Lung microvascular endothelial cell (primary cell): ENCODE results near the gene SSTR3. TPM values are rescaled to one million over a fixed set of nuclear protein-coding genes. Genes with fewer than 3 reads are reported as not detected.
A peak's percentile ranks its signal among the peaks of the same experiment; 100 is the strongest.

ENCODE experiments used
- DNase-seq, 2 donors: peaks; one replicate each; pipeline versions ENCODE4 v3.0.0 to v3.0.0-alpha.2; 2010; ENCODE audit warnings: low read depth in 2 of 2
- total RNA-seq: library from RNA; depleted of rRNA; stranded (reverse); fragments of >200 nt; gene quantifications from 2 replicates; pipeline ENCODE4 v1.2.1, GENCODE V29; 2014

SSTR3 gene
- total RNA-seq, 1 donor from 2014 or later, result not detected

- DNase-seq, result peak; percentile 51 to 70
Observed at GRCh38 chr22:37197451-37198257, 14.6 kb downstream of the SSTR3 start.

- DNase-seq, result peak; percentile 63 to 71
Observed at GRCh38 chr22:37196539-37197450, 15.5 kb downstream of the SSTR3 start.

GRCh38 chr22:37195921-37196320 lies 16.4 kb downstream of the SSTR3 start:
- no peak for DNase-seq

- DNase-seq, result no peak
Observed at GRCh38 chr22:37194750-37195149, 17.5 kb downstream of the SSTR3 start.

- DNase-seq, result peak in 1 of 2 donors; percentile 36
Observed at GRCh38 chr22:37193629-37194191, 18.6 kb downstream of the SSTR3 start.

- DNase-seq, result no peak
Observed at GRCh38 chr22:37192741-37193140, 19.5 kb downstream of the SSTR3 start.

- no peak for DNase-seq
Observed at GRCh38 chr22:37192204-37192603, 20.1 kb downstream of the SSTR3 start.

- no peak for DNase-seq
Observed at GRCh38 chr22:37190262-37190780, 22.0 kb downstream of the SSTR3 start.

- DNase-seq, result peak; percentile 71 to 79
Observed at GRCh38 chr22:37188901-37189466, 23.3 kb downstream of the SSTR3 start.

- peak; percentile 28 to 61 for DNase-seq
Observed at GRCh38 chr22:37187891-37188761, 24.2 kb downstream of the SSTR3 start, which contains the start of gene C1QTNF6. C1QTNF6 (minus strand) TSS chr22:37188247; CDS start chr22:37188213, 34 bp downstream.

GRCh38 chr22:37187552-37187890 lies 24.8 kb downstream of the SSTR3 start:
- peak; percentile 68 to 81 for DNase-seq

GRCh38 chr22:37186997-37187522 lies 25.2 kb downstream of the SSTR3 start:
- DNase-seq, result peak in 1 of 2 donors; percentile 44

- peak; percentile 92 to 96 for DNase-seq
Observed at GRCh38 chr22:37186228-37186996, 25.9 kb downstream of the SSTR3 start.

- DNase-seq, result no peak
Observed at GRCh38 chr22:37185646-37186227, 26.5 kb downstream of the SSTR3 start.

GRCh38 chr22:37184816-37185541 lies 27.3 kb downstream of the SSTR3 start:
- DNase-seq, result no peak

GRCh38 chr22:37184380-37184755 lies 27.9 kb downstream of the SSTR3 start:
- no peak for DNase-seq

- DNase-seq, result no peak
Observed at GRCh38 chr22:37183432-37184379, 28.6 kb downstream of the SSTR3 start.
